ENCODE results near the gene CASP8. TPM values are rescaled to one million over a fixed set of nuclear protein-coding genes. Genes with fewer than 3 reads are reported as not detected.

The CASP8 gene
- total RNA-seq, 1 donor from 2014 or later: 14.4 TPM

- Histone ChIP-seq H3K27me3 (ENCODE audit: insufficient read depth, low read length) (no peaks in the 10 kb centered on the region), H3K36me3 (ENCODE audit: insufficient read depth, low read length) (no peaks in the 10 kb centered on the region), H3K27ac (ENCODE audit: low read depth, low read length) (no peak overlapping the region), H3K4me1 (ENCODE audit: insufficient read depth, low read length) (no peaks in the 10 kb centered on the region), H4K20me1 (ENCODE audit: insufficient read depth, low read length) (no peaks in the 10 kb centered on the region), H3K9ac (ENCODE audit: low read length) (no peak overlapping the region), H3K4me2 (ENCODE audit: low read length) (no peak overlapping the region), H2AFZ (ENCODE audit: low read depth, low read length) (no peak overlapping the region), H3K9me3 (ENCODE audit: insufficient read depth, low read depth, low read length) (no peaks in the 10 kb centered on the region), H3K4me3 (ENCODE audit: insufficient read depth, low read depth, low read length) (no peak overlapping the region), H3K79me2 (ENCODE audit: insufficient read depth, low read length) (no peaks in the 10 kb centered on the region)
- TF ChIP-seq CTCF (IDR thresholded peaks at IDR 0.05; ENCODE audit: insufficient read depth, low read depth, low read length) (no peak), EZH2 (IDR thresholded peaks at IDR 0.05; ENCODE audit: insufficient read depth, low read length) (no peak)
- no peak for FAIRE-seq
- Mint-ChIP-seq H3K27ac (ENCODE audit: unreplicated experiment) (no peak overlapping the region), H3K9me3 (ENCODE audit: unreplicated experiment) (no peaks in the 10 kb centered on the region), H3K4me1 (ENCODE audit: low read depth, unreplicated experiment) (peaks cover 22% of the 10 kb centered on the region), H3K4me3 (ENCODE audit: unreplicated experiment) (no peak overlapping the region), H3K36me3 (ENCODE audit: low read depth, unreplicated experiment) (peaks cover 2% of the 10 kb centered on the region), H3K27me3 (ENCODE audit: low read depth, unreplicated experiment) (no peaks in the 10 kb centered on the region)
- no peak for DNase-seq (ENCODE audit: low read depth)
These were observed 41.6 kb upstream of the CASP8 start for GRCh38 chr2:201218780-201219179.

GRCh38 chr2:201219328-201220096 lies 40.8 kb upstream of the CASP8 start:
- Histone ChIP-seq H3K27ac (ENCODE audit: low read depth, low read length) (no peak overlapping the region), H2AFZ (ENCODE audit: low read depth, low read length) (no peak overlapping the region), H3K9me3 (ENCODE audit: insufficient read depth, low read depth, low read length) (no peaks in the 10 kb centered on the region), H3K27me3 (ENCODE audit: insufficient read depth, low read length) (no peaks in the 10 kb centered on the region), H3K4me2 (ENCODE audit: low read length) (no peak overlapping the region), H3K4me3 (ENCODE audit: insufficient read depth, low read depth, low read length) (no peak overlapping the region), H3K79me2 (ENCODE audit: insufficient read depth, low read length) (no peaks in the 10 kb centered on the region), H3K4me1 (ENCODE audit: insufficient read depth, low read length) (no peaks in the 10 kb centered on the region), H4K20me1 (ENCODE audit: insufficient read depth, low read length) (no peaks in the 10 kb centered on the region), H3K9ac (ENCODE audit: low read length) (no peak overlapping the region), H3K36me3 (ENCODE audit: insufficient read depth, low read length) (no peaks in the 10 kb centered on the region)
- no peak for TF ChIP-seq EZH2 (IDR thresholded peaks at IDR 0.05; ENCODE audit: insufficient read depth, low read length)
- TF ChIP-seq CTCF (IDR thresholded peaks at IDR 0.05; ENCODE audit: insufficient read depth, low read depth, low read length): no peak
- no peaks in the 10 kb centered on the region for H3K27me3 Mint-ChIP-seq (ENCODE audit: low read depth, unreplicated experiment)
- FAIRE-seq: no peak
- H3K9me3 Mint-ChIP-seq (ENCODE audit: unreplicated experiment): no peaks in the 10 kb centered on the region
- no peak for DNase-seq (ENCODE audit: low read depth)
- peaks cover 22% of the 10 kb centered on the region for H3K4me1 Mint-ChIP-seq (ENCODE audit: low read depth, unreplicated experiment)
- no peak overlapping the region for H3K4me3 Mint-ChIP-seq (ENCODE audit: unreplicated experiment)
- peaks cover 2% of the 10 kb centered on the region for H3K36me3 Mint-ChIP-seq (ENCODE audit: low read depth, unreplicated experiment)
- no peak overlapping the region for H3K27ac Mint-ChIP-seq (ENCODE audit: unreplicated experiment)

GRCh38 chr2:201220102-201220570 lies 40.2 kb upstream of the CASP8 start:
- Mint-ChIP-seq H3K4me3 (ENCODE audit: unreplicated experiment) (no peak overlapping the region), H3K9me3 (ENCODE audit: unreplicated experiment) (no peaks in the 10 kb centered on the region), H3K27me3 (ENCODE audit: low read depth, unreplicated experiment) (no peaks in the 10 kb centered on the region), H3K4me1 (ENCODE audit: low read depth, unreplicated experiment) (peaks cover 22% of the 10 kb centered on the region), H3K36me3 (ENCODE audit: low read depth, unreplicated experiment) (peaks cover 2% of the 10 kb centered on the region), H3K27ac (ENCODE audit: unreplicated experiment) (no peak overlapping the region)
- Histone ChIP-seq H3K9me3 (ENCODE audit: insufficient read depth, low read depth, low read length) (no peaks in the 10 kb centered on the region), H3K4me1 (ENCODE audit: insufficient read depth, low read length) (no peaks in the 10 kb centered on the region), H3K4me3 (ENCODE audit: insufficient read depth, low read depth, low read length) (no peak overlapping the region), H2AFZ (ENCODE audit: low read depth, low read length) (no peak overlapping the region), H3K27ac (ENCODE audit: low read depth, low read length) (no peak overlapping the region), H4K20me1 (ENCODE audit: insufficient read depth, low read length) (no peaks in the 10 kb centered on the region), H3K36me3 (ENCODE audit: insufficient read depth, low read length) (no peaks in the 10 kb centered on the region), H3K4me2 (ENCODE audit: low read length) (no peak overlapping the region), H3K9ac (ENCODE audit: low read length) (no peak overlapping the region), H3K79me2 (ENCODE audit: insufficient read depth, low read length) (no peaks in the 10 kb centered on the region), H3K27me3 (ENCODE audit: insufficient read depth, low read length) (no peaks in the 10 kb centered on the region)
- no peak for TF ChIP-seq CTCF (IDR thresholded peaks at IDR 0.05; ENCODE audit: insufficient read depth, low read depth, low read length)
- no peak for TF ChIP-seq EZH2 (IDR thresholded peaks at IDR 0.05; ENCODE audit: insufficient read depth, low read length)
- DNase-seq (ENCODE audit: low read depth) (no peak), FAIRE-seq (no peak)

Measured in astrocyte (in vitro differentiated cells and primary cell).